Pancreas (tissue), 10 donors: ENCODE data around the gene MYOZ1. TPM values are rescaled to one million over a fixed set of nuclear protein-coding genes. Genes with fewer than 3 reads are reported as not detected.

Experiments used
- ATAC-seq, 4 donors: fragments of 200-7000 bp; cut with Tn5 transposase; one replicate each; pipeline versions ENCODE4 v1.8.0 to v1.9.1; 2020; ENCODE audit warnings: mild to moderate bottlenecking in 4 of 4, moderate library complexity in 4 of 4
- DNase-seq, 6 donors: peaks; one replicate each; pipeline ENCODE4 v3.0.0-alpha.2; 2020
- FAIRE-seq: peaks from 2 replicates; lab custom pipeline; 2012; peaks lifted over from hg19 to GRCh38; lab: Jason Lieb, UNC
- H3K27ac ChIP-seq, 4 donors: fragments of 200-600 bp; sonication (generic); 1 replicate in 3 of 4; 2 replicates in 1 of 4; pipeline versions ENCODE4 v1.5.0 to v1.8.0; 2020
- H3K27me3 ChIP-seq, 4 donors: fragments of 200-600 bp; one replicate each; pipeline ENCODE4 v1.8.0; 2021
- H3K36me3 ChIP-seq, 3 donors: fragments of 200-600 bp; sonication (generic) in 1 of 3; one replicate each; pipeline versions ENCODE4 v1.5.0 to v1.8.0; 2020 to 2021
- H3K4me1 ChIP-seq, 3 donors: fragments of 200-600 bp; one replicate each; pipeline ENCODE4 v1.8.0; 2021
- H3K4me3 ChIP-seq, 4 donors: fragments of 200-600 bp; sonication (generic) in 2 of 4; one replicate each; pipeline versions ENCODE4 v1.5.0 to v1.8.0; 2020 to 2021
- H3K9me3 ChIP-seq, 4 donors: fragments of 200-600 bp; one replicate each; pipeline ENCODE4 v1.8.0; 2021
- CTCF ChIP-seq, 4 donors: fragments of 200-600 bp; sonication (generic) in 3 of 4; IDR thresholded peaks; one replicate each; pipeline versions ENCODE4 v1.5.0 to v1.8.0; 2021; ENCODE audit warnings: antibody characterized with exemption in 4 of 4
- WGBS, 2 donors: extraction: QIAGEN DNeasy Blood & Tissue Kit; methylation state at CpG; one replicate each; pipeline ENCODE4 v1.1.7; 2013; 5-methylcytosine and 5-hydroxymethylcytosine counted together
- intact Hi-C, 3 donors: fragments of 100-400 bp; cut with DNase I; formaldehyde crosslinking; loops; one replicate each; pipeline versions ENCODE4 v1.11.1 to v1.14.2; 2022
- polyA plus RNA-seq, 2 donors: library from polyadenylated mRNA; stranded (reverse); fragments of 200-250 nt; gene quantifications; one replicate each; pipeline ENCODE4 v1.2.3, GENCODE V29; 2013
- total RNA-seq, 6 donors: library from RNA; stranded (reverse); fragmentation: NEBNext Ultra II Directional in 4 of 6; extraction: Animal tissue kit (Norgen Biotek cat#: 25700) in 4 of 6; gene quantifications; one replicate each; pipeline versions ENCODE4 v1.2.1 to v1.2.4, GENCODE V29; 2021 to 2023
- donor health status: healthy with polysubstance abuse.
- donor health status: DM: no; HTN: no; CAD: no; lungs with moderate emphysema.
- donor health status: DM: no; HTN: no; CAD: no.
- donor health status: control.
- donor health status: control.
- donor health status: Bipolar disorder and iron deficiency.
- donor health status: DM: yes; HTN: yes; CAD: no.
- donor health status: DM: no; HTN: no; CAD: no.
- donor health status: DM: no; HTN: no; CAD: no.
- donor health status: DM: yes; HTN: yes; CAD: no.

MYOZ1 gene
- total and polyA plus RNA-seq, 8 donors: 0.11 to 1.2 (median 0.26) TPM; not detected in 4

- Histone ChIP-seq H3K4me1 (peaks cover 4 to 43% (median 40%) of the 10 kb centered on the region in 3 donors), H3K36me3 (no peaks in the 10 kb centered on the region), H3K27me3 (no peaks in the 10 kb centered on the region), H3K27ac (no peak overlapping the region), H3K4me3 (no peak overlapping the region), H3K9me3 (no peaks in the 10 kb centered on the region)
- ATAC-seq (no peak), DNase-seq (no peak), FAIRE-seq (no peak)
- no peak for TF ChIP-seq CTCF (IDR thresholded peaks at IDR 0.05)
- WGBS, 2 donors: 97 to 98% methylated on average over 3 of the region's 3 CpGs
- intact Hi-C loops: no loop called here
These were observed 55.9 kb downstream of the MYOZ1 start for GRCh38 chr10:73585327-73585726.

- 90 to 94% methylated on average over 2 of the region's 2 CpGs for WGBS, 2 donors
- Histone ChIP-seq H3K9me3 (no peaks in the 10 kb centered on the region), H3K27ac (no peak overlapping the region), H3K36me3 (no peaks in the 10 kb centered on the region), H3K4me1 (peaks cover 4 to 40% (median 35%) of the 10 kb centered on the region in 3 donors), H3K4me3 (no peak overlapping the region), H3K27me3 (no peaks in the 10 kb centered on the region)
- TF ChIP-seq CTCF (IDR thresholded peaks at IDR 0.05): no peak
- no peak for DNase-seq
- no peak for ATAC-seq
- FAIRE-seq: no peak
- intact Hi-C loops: no loop called here
These were observed 56.5 kb downstream of the MYOZ1 start for GRCh38 chr10:73584737-73585136.

GRCh38 chr10:73581918-73582317, 59.4 kb downstream of the MYOZ1 start:
- intact Hi-C loops: no loop called here
- no peak for FAIRE-seq
- no peak for ATAC-seq
- H3K27ac ChIP-seq: no peak overlapping the region
- H3K9me3 ChIP-seq: no peaks in the 10 kb centered on the region
- H3K27me3 ChIP-seq: no peaks in the 10 kb centered on the region
- no peak for DNase-seq
- peaks cover 13 to 29% (median 28%) of the 10 kb centered on the region in 3 donors for H3K4me1 ChIP-seq
- no peak overlapping the region for H3K4me3 ChIP-seq
- 96 to 98% methylated on average over 2 of the region's 2 CpGs for WGBS, 2 donors
- no peaks in the 10 kb centered on the region for H3K36me3 ChIP-seq
- no peak for TF ChIP-seq CTCF (IDR thresholded peaks at IDR 0.05)

Other genes starting within 250 kb of the MYOZ1 start
- gene ANXA7, start 227.4 kb downstream of the MYOZ1 start, total RNA-seq: 10 to 100 TPM; 31.0 to 59.5 (median 45.4) TPM
- gene ANXA7, start 227.4 kb downstream of the MYOZ1 start, polyA plus RNA-seq: 10 to 100 TPM; 21.6 to 58.5 TPM
- gene MSS51, start 207.9 kb downstream of the MYOZ1 start, total RNA-seq: 1 to 10 TPM in 3 of 6 donors, under 1 TPM in 3; 0.28 to 1.3 (median 1.0) TPM
- 1 to 10 TPM; 2.0 to 2.6 TPM for gene MSS51, start 207.9 kb downstream of the MYOZ1 start, polyA plus RNA-seq
- gene PPP3CB, start 145.4 kb downstream of the MYOZ1 start, total RNA-seq: 10 to 100 TPM; 13.6 to 25.2 (median 17.6) TPM
- 10 to 100 TPM; 18.6 to 29.9 TPM for gene PPP3CB, start 145.4 kb downstream of the MYOZ1 start, polyA plus RNA-seq
- 10 to 100 TPM; 14.8 to 49.9 (median 27.4) TPM for gene USP54, start 50.1 kb downstream of the MYOZ1 start, total RNA-seq
- gene USP54, start 50.1 kb downstream of the MYOZ1 start, polyA plus RNA-seq: 10 to 100 TPM; 12.1 to 15.6 TPM
- under 1 TPM in 1 of 6 donors, not detected in 5; 0.31 TPM for gene SYNPO2L, start 14.6 kb upstream of the MYOZ1 start, total RNA-seq
- under 1 TPM; 0.02 to 0.04 TPM for gene SYNPO2L, start 14.6 kb upstream of the MYOZ1 start, polyA plus RNA-seq
- 1 to 10 TPM; 4.3 to 8.7 (median 7.0) TPM for gene AGAP5, start 56.6 kb upstream of the MYOZ1 start, total RNA-seq
- 10 to 100 TPM; 11.8 to 18.4 TPM for gene AGAP5, start 56.6 kb upstream of the MYOZ1 start, polyA plus RNA-seq
- gene SEC24C, start 102.9 kb upstream of the MYOZ1 start, total RNA-seq: 10 to 100 TPM; 23.3 to 42.5 (median 30.2) TPM
- gene SEC24C, start 102.9 kb upstream of the MYOZ1 start, polyA plus RNA-seq: 10 to 100 TPM; 33.1 to 36.2 TPM
- 1 to 10 TPM; 4.4 to 9.6 (median 7.3) TPM for gene CHCHD1, start 140.6 kb upstream of the MYOZ1 start, total RNA-seq
- gene CHCHD1, start 140.6 kb upstream of the MYOZ1 start, polyA plus RNA-seq: 10 to 100 TPM; 26.3 to 31.7 TPM
- gene ZSWIM8, start 144.1 kb upstream of the MYOZ1 start, total RNA-seq: 10 to 100 TPM; 20.7 to 73.3 (median 38.0) TPM
- gene ZSWIM8, start 144.1 kb upstream of the MYOZ1 start, polyA plus RNA-seq: 100 to 1,000 TPM; 160 to 187 TPM
- 10 to 100 TPM in 3 of 6 donors, 1 to 10 TPM in 3; 7.8 to 20.5 (median 10.2) TPM for gene NDST2, start 170.1 kb upstream of the MYOZ1 start, total RNA-seq
- 10 to 100 TPM; 12.6 to 17.7 TPM for gene NDST2, start 170.1 kb upstream of the MYOZ1 start, polyA plus RNA-seq
- gene CAMK2G, start 233.1 kb upstream of the MYOZ1 start, total RNA-seq: 10 to 100 TPM in 1 of 6 donors, 1 to 10 TPM in 5; 5.3 to 10.5 (median 7.6) TPM
- 10 to 100 TPM in 1 of 2 donors, 1 to 10 TPM in 1; 9.0 to 18.4 TPM for gene CAMK2G, start 233.1 kb upstream of the MYOZ1 start, polyA plus RNA-seq